Fibroblast of villous mesenchyme (primary cell): ENCODE results near the gene KIF6. TPM values are rescaled to one million over a fixed set of nuclear protein-coding genes. Genes with fewer than 3 reads are reported as not detected.

ENCODE experiments used
- DNase-seq: peaks from one replicate; pipeline ENCODE4 v3.0.0-alpha.2; 2010; ENCODE audit warnings: low read depth
- H3K4me3 ChIP-seq: 2 replicates; pipeline ENCODE4 v1.5.1; 2011; ENCODE audit warnings: low read depth, mild to moderate bottlenecking, low read length
- CTCF ChIP-seq: IDR thresholded peaks from 2 replicates; pipeline ENCODE4 v1.5.1; 2012; ENCODE audit warnings: low read depth, mild to moderate bottlenecking, low read length; ENCODE audit not compliant: insufficient read depth
- total RNA-seq: library from RNA; depleted of rRNA; stranded (reverse); fragments of >200 nt; gene quantifications from 2 replicates; pipeline ENCODE4 v1.2.3, GENCODE V29; 2012

KIF6 gene
- total RNA-seq, 1 donor, result 0.43 TPM

GRCh38 chr6:39366931-39367618 is 358.1 kb downstream of the KIF6 start:
- H3K4me3 ChIP-seq, result no peak overlapping the region
- no peak for TF ChIP-seq CTCF
- no peak for DNase-seq

DNA sequence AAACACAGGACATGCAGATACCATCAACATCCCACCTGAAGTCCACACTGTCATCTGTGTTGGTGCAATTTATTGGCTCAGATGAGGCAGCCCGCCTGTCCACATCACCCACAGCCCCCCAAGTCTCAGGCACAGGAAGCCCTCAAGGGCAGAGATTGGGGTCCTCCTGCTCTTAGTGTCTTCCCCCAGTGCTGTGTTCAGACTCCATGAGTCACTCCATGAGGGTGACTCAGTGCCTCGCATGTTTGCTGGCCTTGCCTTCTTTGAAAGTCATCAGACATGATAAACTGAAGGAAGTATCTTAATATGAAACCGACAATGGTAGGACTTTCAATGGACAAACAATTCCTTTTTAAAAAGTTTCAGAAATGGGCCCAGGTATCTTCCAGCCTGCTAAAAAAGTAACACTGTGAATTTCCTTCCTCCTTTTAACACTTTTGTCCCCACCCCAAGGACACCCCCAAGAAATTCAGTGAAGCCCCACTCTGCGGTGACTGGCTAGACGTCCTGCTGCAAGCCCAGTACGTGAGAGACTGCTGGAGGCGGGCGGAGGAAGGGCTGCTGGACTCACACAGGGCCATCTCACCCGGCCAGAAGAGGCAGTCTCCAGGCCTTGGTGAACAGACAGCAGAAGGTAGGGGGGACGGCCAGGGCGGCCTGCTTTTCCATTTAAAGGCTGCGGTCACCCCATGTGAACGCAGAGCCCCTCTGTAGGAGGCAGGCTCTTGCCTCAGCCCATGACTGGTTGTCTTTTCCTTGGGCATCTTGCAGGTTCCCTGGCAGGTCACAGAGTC is 359.7 kb downstream of the KIF6 start:
- H3K4me3 ChIP-seq, result no peak overlapping the region
- no peak for TF ChIP-seq CTCF
- DNase-seq, result peak; percentile 2

DNA sequence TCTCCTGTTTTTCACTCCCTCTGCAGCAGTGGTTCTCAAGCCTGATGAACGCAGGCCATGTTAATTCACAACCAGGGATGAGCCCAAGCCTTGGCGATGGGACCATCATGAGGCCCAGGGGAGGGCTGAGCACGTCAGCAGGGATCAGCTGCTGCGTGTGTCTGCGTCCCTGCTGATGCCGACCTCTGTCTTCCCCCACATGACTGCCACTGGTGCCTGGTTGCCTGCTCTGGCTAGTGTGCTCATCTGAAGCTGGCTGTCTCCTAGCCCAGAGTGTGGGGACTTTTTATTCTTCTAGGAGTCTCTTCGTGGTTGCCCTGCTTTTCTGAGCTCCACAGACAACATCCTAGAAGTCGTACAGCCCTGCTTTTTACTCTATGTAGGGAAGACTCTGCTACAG is 361.9 kb downstream of the KIF6 start:
- H3K4me3 ChIP-seq, result no peak overlapping the region
- TF ChIP-seq CTCF, result no peak
- DNase-seq, result no peak

DNA sequence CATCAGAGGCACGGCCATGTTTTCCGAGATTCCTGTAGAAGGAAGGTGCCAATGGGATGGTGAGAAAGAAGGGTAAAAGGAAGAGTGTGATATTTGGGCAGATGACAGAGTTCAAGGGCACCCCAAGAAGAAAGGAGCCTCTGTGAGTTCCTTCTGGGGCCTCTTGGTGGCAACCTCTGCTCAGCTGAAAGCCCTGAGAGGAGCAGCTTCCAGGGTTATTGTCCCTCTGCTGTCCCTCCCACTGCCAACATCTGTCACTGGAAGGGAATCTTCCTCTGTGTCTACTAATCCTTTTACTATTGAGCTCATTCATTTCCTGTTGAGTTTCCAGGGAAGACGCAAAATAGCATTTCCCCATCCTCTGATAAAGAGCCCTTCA is 362.7 kb downstream of the KIF6 start:
- H3K4me3 ChIP-seq, result no peak overlapping the region
- no peak for TF ChIP-seq CTCF
- no peak for DNase-seq

DNA sequence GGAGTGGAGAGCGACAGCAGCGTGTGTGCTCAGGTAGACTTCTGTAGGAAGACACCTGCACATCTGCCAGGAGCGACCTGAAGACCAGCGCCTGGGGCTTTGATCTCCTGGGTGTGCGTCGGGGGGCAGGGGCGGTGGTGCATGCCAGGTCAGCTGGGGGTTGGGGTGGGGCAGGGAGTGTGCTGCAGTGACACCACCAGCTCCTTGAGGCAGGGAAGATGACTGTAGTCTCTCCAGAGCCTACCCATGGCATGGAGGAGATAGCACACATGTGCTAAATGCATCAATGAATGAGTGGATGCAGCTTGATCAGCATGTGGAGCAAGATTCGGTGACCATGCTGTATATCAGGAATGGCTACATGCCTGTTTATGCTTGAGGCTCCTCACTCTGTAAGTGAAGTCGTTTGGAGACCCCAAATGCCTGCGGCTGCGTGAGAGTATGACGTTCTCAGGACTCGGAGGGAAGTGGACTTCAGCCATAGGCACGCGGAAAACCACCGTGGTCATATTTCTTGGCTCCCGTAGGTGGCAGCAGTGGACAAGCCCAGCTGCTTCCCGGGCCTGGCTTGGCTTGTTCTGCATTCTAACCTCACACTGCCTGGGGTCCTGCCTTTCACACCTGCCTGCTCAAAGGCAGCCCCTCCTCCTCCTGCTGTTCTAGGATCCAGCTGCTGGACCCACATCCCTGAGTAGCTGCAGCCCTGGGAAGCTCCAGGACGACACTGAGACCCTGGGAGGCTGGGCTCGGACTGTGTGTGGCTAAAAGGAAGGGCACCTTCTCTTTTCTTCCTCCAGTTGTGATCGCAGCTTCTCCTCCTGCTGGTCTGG is 363.3 kb downstream of the KIF6 start:
- no peak overlapping the region for H3K4me3 ChIP-seq
- peak; percentile 80 for TF ChIP-seq CTCF
- peak; percentile 46 for DNase-seq

GRCh38 chr6:39360378-39360777 is 364.8 kb downstream of the KIF6 start:
- no peak for TF ChIP-seq CTCF
- H3K4me3 ChIP-seq, result no peak overlapping the region
- no peak for DNase-seq
